Measurements from ENCODE around the gene LRMDA. TPM values are rescaled to one million over a fixed set of nuclear protein-coding genes. Genes with fewer than 3 reads are reported as not detected.
A peak's percentile ranks its signal among the peaks of the same experiment; 100 is the strongest.

The LRMDA gene
- total RNA-seq, 4 donors from 2014 or later: 12.0 to 15.9 (median 13.9) TPM

GRCh38 chr10:75538765-75539164 lies 107.3 kb downstream of the LRMDA start:
- DNase-seq (ENCODE audit: low spot score) (no peak), ATAC-seq (ENCODE audit: low FRiP score) (no peak)
- TF ChIP-seq CTCF (IDR thresholded peaks at IDR 0.05): no peak

GRCh38 chr10:75540357-75540966 lies 109.0 kb downstream of the LRMDA start:
- DNase-seq (ENCODE audit: low spot score) (no peak), ATAC-seq (ENCODE audit: low FRiP score) (no peak)
- TF ChIP-seq CTCF (IDR thresholded peaks at IDR 0.05): no peak

GRCh38 chr10:75540981-75541380 lies 109.6 kb downstream of the LRMDA start:
- ATAC-seq (ENCODE audit: low FRiP score): no peak
- no peak for DNase-seq (ENCODE audit: low spot score)
- no peak for TF ChIP-seq CTCF (IDR thresholded peaks at IDR 0.05)

- no peak for TF ChIP-seq CTCF (IDR thresholded peaks at IDR 0.05)
- DNase-seq (ENCODE audit: low spot score) (no peak), ATAC-seq (ENCODE audit: low FRiP score) (no peak)
Measured at GRCh38 chr10:75541411-75541810, 110.0 kb downstream of the LRMDA start.

- TF ChIP-seq CTCF (IDR thresholded peaks at IDR 0.05): no peak
- no peak for ATAC-seq (ENCODE audit: low FRiP score)
- DNase-seq (ENCODE audit: low spot score): no peak
Measured at GRCh38 chr10:75542084-75542483, 110.7 kb downstream of the LRMDA start.

- no peak for TF ChIP-seq CTCF (IDR thresholded peaks at IDR 0.05)
- DNase-seq (ENCODE audit: low spot score): peak; percentile 32
- ATAC-seq (ENCODE audit: low FRiP score): peak; percentile 98
Measured at GRCh38 chr10:75542906-75543305, 111.5 kb downstream of the LRMDA start.

- DNase-seq (ENCODE audit: low spot score) (no peak), ATAC-seq (ENCODE audit: low FRiP score) (no peak)
- no peak for TF ChIP-seq CTCF (IDR thresholded peaks at IDR 0.05)
Measured at GRCh38 chr10:75544386-75544785, 113.0 kb downstream of the LRMDA start.

All from omental fat pad (tissue), 4 donors.